SK-MEL-5 (cell line): Measurements from ENCODE around the gene SYTL3. TPM values are rescaled to one million over a fixed set of nuclear protein-coding genes. Genes with fewer than 3 reads are reported as not detected.

ENCODE experiments used
- DNase-seq: peaks from one replicate; pipeline ENCODE4 v3.0.0-alpha.2; 2016; ENCODE audit warnings: low read depth, low spot score
- in situ Hi-C: cut with HindIII; loops from 2 replicates; pipeline ENCODE4 v1.10.0; 2016; ENCODE audit warnings: low sequenced_read_pairs, high pct_unique_total_duplicates, low pct_unique_long_range_greater_than_20kb
- total RNA-seq: library from RNA; depleted of rRNA; stranded (reverse); fragments of >200 nt; shearing (Covaris generic); gene quantifications from 2 replicates; pipeline ENCODE4 v1.2.3, GENCODE V29; 2014

SYTL3 gene
- total RNA-seq, 1 experiment from 2014 or later = 0.92 TPM

DNA sequence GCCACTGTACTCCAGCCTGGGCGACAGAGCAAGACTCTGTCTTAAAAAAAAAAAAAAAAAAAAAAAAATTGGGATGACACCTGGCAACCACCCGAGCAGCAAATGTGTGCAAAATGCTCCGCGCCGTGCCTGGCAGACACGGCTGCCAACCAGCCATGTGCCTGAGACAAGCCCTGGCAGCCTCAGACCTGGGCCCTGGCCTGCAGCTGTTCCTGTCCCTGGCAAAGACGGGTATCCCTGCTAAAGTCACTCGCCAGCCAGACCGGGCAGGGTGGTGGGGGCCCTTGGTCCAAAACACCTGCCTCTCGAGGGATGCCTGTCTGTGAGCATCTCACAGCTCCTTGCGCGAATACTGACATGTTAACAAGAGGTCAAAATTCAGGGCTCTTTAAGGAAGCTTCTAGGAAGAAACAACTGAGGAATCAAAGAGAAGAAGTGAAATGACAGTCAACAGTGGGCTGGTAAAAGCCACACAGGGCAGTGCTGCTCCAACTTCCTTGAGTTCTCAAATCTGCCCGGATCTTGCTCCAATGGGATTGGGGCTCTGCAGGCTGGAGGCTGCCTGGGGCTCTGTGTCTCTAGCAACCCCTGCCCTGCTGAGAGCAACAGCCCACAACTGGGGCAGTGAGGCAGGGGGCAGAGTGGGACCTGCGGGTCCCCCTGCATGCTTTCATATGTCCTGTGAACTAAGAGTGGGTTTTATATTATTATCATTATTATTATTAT is 53.4 kb downstream of the SYTL3 start:
- in situ Hi-C loops = no loop called here
- DNase-seq = no peak

DNA sequence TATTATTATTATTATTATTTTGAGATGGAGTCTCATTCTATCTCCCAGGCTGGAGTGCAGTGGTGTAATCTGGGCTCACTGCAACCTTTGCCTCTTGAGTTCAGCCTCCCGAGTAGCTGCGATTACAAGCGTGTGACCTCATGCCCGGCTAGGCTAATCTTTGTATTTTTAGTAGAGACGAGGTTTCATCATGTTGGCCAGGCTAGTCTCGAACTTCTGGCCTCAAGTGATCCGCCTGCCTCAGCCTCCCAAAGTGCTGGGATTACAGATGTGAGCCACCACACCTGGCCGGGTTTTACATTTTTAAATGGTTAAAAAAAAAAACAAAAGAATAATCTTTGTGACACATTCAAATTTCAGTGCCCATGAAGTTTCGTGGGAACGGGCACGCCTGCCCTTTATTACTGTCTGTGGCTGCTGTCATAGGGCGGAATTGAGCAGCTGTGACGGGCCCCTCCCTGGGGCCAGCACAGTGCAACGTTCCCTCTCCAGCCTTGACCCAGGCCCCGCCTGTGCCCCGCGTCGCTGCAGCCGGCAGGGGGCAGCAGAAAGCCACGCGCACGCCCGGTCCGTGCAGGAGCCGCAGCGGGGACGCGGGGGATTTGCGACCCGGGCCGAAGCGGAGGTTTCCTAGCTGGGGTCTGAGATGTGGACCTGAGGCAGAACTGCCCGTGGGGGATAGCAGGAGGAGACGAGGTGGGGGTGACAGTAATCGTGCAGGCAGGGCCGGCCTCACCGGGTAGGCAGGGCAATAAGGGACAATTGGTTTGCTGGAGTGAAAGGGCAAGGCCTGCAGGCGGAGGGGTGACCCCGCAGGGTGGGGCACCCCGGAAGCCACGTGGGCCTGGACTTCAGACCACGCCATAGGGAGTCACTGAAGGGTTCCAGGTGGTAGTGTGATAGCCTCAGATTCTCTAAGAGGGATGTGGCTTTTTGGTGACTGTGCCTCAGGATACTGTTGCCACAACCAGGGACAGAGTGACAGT is 54.3 kb downstream of the SYTL3 start:
- in situ Hi-C loops = no loop called here

DNA sequence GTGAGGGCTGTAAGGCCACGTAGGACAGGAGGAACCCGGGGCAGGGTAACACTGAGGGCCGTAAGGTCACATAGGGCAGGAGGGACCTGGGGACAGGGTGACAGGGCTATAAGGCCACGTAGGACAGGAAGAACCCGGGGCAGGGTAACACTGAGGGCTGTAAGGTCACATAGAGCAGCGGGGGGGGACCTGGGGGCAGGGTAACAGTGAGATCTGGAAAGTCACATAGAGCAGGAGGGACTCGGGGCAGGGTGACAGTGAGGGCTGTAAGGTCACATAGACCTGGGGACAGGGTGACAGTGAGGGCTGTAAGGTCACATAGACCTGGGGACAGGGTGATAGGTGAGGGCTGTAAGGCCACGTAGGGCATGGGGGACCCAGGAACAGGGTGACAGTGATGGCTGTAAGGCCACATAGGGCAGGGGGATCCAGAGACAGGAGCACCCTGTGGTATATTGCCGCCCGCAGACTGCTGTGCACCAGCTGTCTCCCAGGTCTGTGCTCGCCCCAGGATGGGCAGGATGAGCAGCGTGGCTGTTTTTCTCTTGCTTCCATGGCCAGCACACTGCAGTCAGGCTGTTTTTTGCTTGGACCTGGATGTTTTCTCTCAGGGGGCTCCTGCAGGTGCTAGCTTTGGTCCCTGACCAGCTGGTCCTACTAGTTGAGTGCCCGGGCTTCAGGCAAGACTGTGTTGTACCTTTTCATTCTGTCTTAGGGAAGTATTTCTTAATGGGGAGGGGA is 55.7 kb downstream of the SYTL3 start:
- DNase-seq = no peak
- in situ Hi-C loops = no loop called here

More for the DNA sequence above, 54.3 kb downstream of the SYTL3 start:
- DNase-seq = peak; percentile 62

DNA sequence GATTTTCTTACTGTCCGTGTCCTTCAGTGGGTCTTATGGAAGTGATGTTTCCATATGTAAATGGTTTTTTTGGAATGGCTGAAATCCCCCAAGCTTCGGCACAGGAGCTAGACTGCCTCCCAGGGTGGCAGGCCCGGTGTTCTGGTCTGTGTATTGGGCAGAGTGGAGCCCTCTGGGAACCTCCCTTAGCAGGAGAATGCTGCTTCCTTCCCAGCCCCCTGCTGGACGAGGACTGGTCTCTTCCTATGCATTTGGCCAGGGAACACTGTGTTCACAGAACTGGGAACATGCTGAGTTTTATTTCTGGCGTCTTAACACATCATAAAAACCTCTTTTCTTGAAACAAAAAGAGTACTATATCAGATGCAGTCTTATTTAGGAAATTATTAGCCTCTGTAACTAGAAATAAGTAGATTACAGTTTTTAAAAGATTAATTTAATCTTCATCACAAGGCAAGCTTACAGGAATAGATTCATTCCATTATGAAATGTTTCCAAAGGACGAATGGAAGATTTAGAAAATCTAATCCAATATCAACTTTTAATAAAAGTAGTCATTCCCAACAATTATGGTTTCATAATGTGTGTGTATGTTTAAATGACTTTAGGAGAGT is 56.6 kb downstream of the SYTL3 start:
- DNase-seq = peak; percentile 76
- in situ Hi-C loops = no loop called here

DNA sequence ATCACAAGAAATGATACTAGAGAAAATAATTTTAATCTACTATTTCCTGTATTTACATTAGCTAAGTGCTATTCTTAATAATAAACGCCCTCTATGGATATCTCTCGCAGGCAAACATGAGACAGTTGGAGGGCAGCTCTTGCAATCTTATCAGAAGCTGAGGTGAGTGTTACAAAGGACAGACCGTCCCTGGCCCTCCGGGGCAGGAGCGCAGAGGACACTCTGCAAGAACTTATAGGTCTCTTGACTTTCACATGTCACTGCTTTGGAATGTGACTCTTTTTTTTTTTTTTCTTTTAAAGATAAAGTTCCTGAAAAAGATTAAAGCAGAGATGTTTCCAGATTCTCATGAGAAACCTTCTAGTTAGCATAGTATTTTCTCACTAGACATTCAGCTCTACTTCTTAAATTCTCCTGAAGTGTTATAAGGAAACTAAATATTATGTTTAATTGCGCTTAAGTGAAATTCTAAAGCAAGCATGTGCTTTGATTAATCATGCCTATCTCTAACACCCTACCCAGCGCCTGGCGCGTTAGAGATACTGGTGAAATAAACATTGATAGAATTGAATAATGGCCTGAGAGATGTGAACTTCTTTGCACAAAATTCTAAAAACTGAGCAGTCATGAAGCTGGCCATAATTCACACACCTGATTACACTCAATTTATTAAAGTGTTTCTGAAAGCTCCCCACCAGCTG is 57.4 kb downstream of the SYTL3 start:
- in situ Hi-C loops = no loop called here
- peak; percentile 60 for DNase-seq

DNA sequence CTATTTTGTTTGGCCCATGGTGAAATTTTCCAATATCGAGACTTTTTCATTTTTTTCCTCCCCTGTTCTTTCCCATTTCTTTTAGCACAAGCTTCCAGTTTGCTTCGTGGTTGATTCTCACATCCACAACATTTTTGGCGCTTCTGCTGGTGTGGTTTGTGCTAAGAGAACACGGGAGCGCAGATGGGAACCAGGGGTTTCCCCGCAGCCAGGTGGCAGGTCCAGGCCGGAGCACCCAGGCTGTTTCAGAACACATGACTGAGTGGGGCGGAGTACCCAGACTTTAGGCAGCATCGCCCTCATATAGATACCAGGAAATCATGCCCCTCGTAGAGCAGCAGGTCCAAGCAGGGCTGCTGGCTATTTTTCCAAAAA is 58.0 kb downstream of the SYTL3 start:
- in situ Hi-C loops = no loop called here
- DNase-seq = no peak

DNA sequence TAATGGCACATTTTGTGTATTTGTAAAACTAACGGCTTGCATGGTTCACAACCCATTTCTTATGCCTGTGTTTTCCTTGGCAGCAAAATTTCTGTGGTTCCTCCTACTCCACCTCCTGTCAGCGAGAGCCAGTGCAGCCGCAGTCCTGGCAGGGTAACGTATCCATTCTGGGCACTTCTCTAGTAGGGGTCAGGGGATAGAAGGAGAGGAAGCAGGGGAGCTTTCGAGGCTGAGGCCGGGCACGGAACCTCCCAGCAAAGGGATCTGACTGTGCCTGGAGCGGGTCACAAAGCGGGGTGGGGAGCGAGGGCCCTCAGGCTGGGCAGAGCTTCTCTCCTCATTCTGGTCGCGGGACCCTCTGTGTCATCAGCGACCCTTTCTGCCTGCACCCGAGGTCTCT is 58.4 kb downstream of the SYTL3 start:
- in situ Hi-C loops = no loop called here
- DNase-seq = no peak

DNA sequence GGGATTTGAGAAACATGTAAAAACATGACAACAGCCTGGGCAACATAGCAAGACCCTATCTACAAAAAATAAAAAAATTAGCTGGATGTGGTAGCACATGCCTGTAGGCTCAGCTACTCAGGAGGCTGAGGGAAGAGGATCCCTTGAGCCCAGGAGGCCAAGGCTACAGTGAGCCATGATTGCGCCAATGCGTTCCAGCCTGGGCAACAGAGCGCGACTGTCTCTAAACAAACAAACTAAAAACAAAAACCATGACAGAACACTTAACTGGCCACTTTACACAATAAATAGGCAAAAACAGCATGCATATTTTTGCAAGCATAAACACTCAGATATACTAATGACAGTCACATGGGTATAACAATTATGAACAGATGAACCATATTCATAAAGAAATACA is 60.0 kb downstream of the SYTL3 start:
- DNase-seq = no peak
- in situ Hi-C loops = no loop called here

DNA sequence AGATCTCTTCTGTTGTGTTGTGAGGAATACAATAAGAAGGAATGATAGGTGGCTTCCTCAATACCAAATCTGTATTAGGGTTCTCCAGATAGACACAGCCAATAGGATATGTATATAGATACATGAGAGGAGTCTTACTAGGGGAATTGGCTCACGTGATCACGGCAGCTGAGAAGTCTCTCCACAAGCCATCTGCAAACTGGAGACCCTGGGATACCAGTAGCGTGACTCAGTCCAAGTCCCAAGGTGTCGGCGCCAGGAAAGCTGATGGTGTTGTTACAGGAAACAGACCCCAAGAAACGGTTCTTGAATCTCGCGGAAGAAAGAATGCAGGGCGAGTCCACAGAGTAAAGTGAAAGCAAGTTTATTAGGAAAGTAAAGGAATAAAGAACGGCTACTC is 61.4 kb downstream of the SYTL3 start:
- DNase-seq = no peak
- in situ Hi-C loops = no loop called here

DNA sequence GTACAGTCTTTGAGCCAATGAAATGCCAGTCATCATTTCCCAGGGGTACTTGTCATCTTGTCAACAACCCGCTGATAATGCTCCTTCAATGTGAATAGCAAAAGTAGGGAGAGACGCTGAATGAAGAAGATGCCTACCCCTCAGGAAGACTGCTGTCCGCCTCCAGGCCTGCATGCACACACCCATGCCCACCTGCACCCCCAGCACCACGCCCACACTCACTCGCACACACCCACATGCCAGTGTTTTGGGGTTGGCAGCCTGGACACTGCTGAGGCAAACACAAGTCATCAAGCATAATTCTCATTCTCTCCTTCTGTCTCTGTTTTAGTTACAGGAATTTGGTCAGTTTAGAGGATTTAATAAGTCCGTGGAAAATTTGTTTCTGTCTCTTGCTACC is 63.6 kb downstream of the SYTL3 start:
- in situ Hi-C loops = no loop called here

DNA sequence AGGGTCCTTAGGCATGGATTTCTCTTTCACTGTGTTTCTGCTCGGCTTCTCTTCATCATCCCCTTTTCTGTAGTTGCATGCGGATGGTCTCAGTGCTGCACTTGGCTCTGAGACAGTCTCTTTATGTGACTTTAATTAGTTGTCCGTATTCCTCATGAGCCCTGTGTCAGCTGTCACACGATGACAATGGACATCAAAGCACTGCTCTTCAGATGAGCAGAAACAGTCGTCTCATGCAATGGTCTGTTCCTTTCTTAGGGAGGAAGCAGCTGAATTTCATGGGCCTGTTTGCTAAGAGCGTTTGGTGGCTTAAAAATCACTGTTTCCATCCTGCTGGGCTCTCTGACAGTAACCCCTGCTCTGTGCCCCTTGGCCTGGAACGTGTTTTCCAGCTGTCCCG is 64.9 kb downstream of the SYTL3 start:
- in situ Hi-C loops = no loop called here
- no peak for DNase-seq

More for the DNA sequence above, 63.6 kb downstream of the SYTL3 start:
- no peak for DNase-seq

DNA sequence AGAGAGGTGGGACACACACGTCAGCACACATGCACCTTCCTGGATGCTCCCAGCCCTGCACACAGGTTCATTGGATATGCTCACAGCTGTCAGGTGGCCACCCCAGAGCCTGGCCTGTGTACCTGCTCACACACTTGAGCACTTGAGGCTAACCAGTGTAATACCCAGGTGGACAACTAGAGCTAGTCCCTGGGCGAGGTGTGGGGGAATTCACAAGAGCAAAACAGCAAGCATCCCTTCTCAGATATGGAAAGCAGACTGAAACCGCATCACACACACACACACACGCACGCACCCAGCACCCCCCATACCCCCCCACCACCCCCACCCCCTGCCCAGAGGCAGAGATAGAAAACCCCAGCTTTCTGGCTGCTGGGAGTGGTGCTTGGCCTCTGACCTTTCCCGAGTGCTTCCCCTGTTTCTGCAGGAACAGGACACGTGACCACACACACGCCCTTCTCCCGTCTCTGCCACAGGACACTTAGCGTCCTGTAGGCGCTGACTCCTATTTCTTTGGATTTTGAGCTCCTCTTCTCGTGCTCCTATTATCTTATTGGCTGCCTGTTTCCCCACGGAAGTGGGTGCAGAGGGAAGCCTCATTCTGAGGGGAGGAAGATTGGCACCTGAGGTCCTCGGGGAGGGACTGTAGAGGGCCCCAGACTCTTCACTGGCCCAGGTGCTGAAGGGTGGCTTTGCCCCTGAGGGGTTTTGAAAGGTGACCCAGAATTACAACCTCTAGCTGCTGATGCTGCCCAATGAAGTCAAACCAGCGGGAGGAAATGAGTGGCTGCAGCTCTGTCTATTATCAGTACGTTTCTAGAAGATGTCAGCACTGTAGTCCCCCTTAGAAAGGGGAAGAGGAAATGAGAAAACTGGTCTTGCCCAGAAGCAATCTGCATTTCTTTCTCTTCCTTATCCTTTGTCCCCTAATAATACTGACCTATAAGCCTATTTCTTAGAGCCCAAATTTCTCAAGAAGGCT is 65.8 kb downstream of the SYTL3 start:
- in situ Hi-C loops = no loop called here

DNA sequence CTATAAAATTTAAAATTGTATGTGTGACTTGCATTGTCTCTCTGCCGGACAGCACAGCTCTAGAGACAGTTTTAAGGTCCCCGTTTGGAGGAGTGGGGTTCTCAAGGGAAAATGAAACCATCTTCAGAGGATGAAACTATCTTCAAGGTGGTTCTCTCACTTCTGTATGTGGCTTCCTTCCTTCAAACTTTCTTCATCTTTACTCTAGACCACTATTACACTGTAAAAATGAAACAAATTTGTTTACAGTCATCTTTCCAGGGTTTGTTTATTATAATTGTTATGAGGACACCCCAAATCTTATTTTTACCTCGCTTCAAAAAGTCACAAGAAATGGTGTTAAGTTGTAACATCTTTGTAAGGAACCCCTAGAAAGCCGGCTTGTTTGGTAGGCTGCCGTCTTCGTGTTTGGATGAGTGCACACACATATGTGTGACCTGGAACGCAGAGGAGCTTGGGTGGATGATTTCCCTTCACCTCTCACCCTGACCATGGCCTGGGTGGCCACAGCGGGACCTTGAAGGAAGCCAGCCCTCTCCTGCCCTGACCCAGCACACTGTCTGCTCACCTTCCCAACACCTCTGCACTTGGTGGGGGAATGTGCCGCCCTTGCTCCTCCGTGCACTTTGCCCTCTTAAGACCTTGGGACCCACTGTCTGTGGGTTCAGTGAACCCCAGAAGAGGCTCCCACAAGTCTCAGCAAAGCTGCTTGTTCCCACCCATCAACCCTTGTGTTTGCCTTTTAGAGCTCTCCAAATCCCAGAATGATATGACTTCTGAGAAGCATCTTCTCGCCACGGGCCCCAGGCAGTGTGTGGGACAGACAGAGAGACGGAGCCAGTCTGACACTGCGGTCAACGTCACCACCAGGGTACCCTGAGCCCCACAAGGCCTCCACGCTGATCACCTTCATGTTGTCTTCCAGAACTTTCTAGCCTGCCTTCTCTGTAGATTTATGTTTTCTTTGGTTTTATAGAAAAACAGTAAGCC is 67.8 kb downstream of the SYTL3 start:
- in situ Hi-C loops = no loop called here
- DNase-seq = no peak

More for the DNA sequence above, 65.8 kb downstream of the SYTL3 start:
- DNase-seq = no peak

DNA sequence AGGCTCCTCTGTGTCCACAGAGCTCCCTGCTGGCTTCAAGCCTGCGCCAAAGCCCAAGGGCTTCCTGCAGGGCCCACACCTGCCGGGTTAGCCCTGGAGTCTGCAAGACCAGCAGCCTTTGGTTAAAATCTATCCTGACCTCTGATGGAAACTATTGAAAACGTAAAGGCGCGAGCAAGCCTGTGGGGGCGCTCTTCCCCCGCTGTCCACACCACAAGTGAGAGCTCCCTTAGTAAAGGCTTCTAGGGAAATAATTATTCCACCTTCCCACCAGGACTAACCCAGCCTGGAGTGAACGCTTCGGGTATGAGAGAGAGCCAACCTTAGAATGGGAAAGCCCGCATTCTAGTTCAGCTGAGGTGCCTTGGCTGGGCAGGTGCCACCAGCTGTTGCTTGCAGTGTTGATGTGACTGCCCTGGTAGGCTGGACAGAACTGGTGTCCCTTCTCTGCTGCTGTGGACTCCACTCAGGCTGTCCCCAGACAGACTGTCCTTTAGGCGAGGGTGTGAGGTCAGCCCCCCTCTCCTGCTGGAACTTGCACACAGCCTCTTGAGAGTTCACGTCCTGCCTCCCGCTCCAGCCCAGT is 68.7 kb downstream of the SYTL3 start:
- in situ Hi-C loops = no loop called here
- peak; percentile 62 for DNase-seq
